Epithelial cell of proximal tubule (primary cell): ENCODE measurements around the gene COL25A1. TPM values are rescaled to one million over a fixed set of nuclear protein-coding genes. Genes with fewer than 3 reads are reported as not detected.

Source experiments
- DNase-seq: peaks from one replicate; pipeline ENCODE4 v3.0.0-alpha.2; 2011; ENCODE audit warnings: low read depth
- H3K4me3 ChIP-seq: 2 replicates; pipeline ENCODE4 v1.5.1; 2011; ENCODE audit warnings: low read depth, mild to moderate bottlenecking, low read length
- CTCF ChIP-seq: conservative IDR thresholded peaks from 2 replicates; pipeline ENCODE4 v1.5.1; 2012; ENCODE audit warnings: low read depth, mild to moderate bottlenecking, low read length
- total RNA-seq: library from RNA; depleted of rRNA; stranded (reverse); fragments of >200 nt; gene quantifications from 2 replicates; pipeline ENCODE4 v1.2.3, GENCODE V29; 2015

The COL25A1 gene
- total RNA-seq, 1 donor from 2014 or later = 0.46 TPM

DNA sequence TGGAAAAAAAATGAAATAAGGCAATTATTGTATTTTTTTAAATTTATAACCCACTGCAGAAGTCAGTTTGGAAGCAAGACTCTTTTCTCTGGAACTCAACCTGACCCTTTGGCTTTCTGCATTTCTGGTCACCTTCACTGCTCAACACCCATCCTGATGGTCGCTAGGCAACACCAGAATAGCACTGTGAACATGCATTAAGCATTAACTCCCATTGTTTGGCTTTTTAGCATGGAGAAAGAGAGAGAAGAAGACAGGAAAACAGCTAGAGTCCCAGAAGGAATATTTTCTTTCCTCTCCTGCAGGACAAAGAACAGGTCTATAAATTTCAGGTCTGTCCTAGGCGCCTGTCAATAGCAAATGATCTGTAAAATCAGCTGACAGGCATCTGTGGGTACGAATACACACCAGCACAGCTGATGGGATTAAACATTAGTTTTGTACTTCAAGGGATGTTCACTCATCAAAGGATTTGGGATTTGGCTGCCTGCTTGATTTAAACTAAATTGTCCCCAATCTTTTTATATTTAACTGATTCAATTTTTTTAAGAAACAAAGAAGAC, 402.4 kb downstream of the COL25A1 start:
- H3K4me3 ChIP-seq = no peak overlapping the region
- no peak for DNase-seq
- TF ChIP-seq CTCF = no peak

- DNase-seq = no peak
- H3K4me3 ChIP-seq = no peak overlapping the region
- TF ChIP-seq CTCF = no peak
Observed at GRCh38 chr4:108893468-108893867, 409.0 kb downstream of the COL25A1 start.

GRCh38 chr4:108891896-108892590, 410.4 kb downstream of the COL25A1 start:
- no peak for DNase-seq
- H3K4me3 ChIP-seq = no peak overlapping the region
- TF ChIP-seq CTCF = no peak

DNA sequence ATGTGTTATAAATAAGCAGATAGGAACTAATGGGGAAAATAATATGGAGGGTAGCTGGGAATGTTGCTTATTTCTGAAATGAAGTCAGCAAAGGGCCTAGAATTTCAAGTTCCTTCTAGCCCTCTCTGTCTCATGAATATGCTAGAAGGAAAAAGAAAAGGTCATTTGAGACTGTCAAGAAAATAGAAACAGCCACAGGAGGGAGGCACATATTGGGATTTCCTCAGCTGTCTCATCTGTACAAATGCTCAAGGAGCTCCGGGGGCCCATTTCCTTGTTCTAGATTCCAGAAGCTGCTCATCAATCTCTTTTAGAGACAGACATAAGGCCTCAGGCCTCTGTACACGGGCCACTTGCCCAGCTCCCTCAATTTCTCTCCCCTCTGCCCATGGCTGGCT, 412.0 kb downstream of the COL25A1 start:
- DNase-seq = no peak
- no peak overlapping the region for H3K4me3 ChIP-seq
- no peak for TF ChIP-seq CTCF

DNA sequence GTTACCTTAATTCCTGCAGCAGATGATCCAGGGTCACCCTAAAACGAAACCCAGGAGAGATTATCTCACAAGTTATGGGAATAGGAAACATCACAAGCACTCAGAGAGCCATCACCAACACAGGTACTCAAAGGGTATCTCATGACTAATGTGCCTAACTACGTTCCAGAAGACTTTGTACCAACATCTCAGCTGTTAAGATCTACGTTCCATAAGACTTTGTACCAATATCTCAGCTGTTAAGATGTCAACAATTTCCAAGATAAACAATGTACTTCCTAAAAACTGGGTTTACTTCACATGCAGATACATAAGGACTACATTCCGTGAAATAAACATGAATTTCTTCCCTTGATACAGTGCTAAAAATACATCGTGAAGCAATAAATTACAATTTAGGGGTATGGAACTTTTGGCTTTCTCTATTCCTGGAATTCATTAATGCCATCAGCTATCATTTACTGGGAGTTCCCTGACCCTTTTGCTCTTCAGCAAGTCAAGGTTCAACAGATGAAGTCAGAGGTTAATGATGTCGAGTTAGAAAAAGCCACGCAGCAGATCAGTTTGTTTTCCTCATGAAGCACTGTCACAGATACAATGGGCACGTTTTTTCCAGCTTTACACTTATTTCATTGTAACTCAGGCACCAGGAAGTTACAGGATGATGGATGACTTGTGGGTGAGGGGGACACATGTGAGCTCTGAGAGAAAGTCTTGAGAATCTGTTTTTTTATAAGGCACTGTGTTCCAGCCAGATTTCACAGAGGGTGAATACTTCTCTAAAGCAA, 412.6 kb downstream of the COL25A1 start:
- TF ChIP-seq CTCF = no peak
- DNase-seq = no peak
- H3K4me3 ChIP-seq = no peak overlapping the region

- no peak overlapping the region for H3K4me3 ChIP-seq
- TF ChIP-seq CTCF = no peak
- no peak for DNase-seq
Observed at GRCh38 chr4:108888769-108889168, 413.7 kb downstream of the COL25A1 start.
